Neural cell (in vitro differentiated cells): ENCODE measurements around the gene ZDHHC9.

Experiments
- EZH2 ChIP-seq: fragments of 200-600, 300-800 bp; shearing (Covaris generic), sonication (generic); IDR thresholded peaks from 2 replicates; pipeline ENCODE4 v1.6.1; 2014; ENCODE audit warnings: antibody characterized with exemption, low read length, borderline replicate concordance, mild to moderate bottlenecking; ENCODE audit not compliant: insufficient read depth, poor library complexity, severe bottlenecking
- POLR2AphosphoS5 ChIP-seq: IDR thresholded peaks from 2 replicates; pipeline ENCODE4 v1.6.1; 2012
- TAF1 ChIP-seq: IDR thresholded peaks from 2 replicates; pipeline ENCODE4 v1.6.1; 2012; ENCODE audit warnings: low read depth
- TF ChIP-seq, protein P1 (sequence below): fragments of 450-650 bp; IDR thresholded peaks from 2 replicates; pipeline ENCODE4 v1.5.1; 2014; ENCODE audit warnings: antibody characterized with exemption, mild to moderate bottlenecking, moderate library complexity; ENCODE audit not compliant: poor library complexity, severe bottlenecking

DNA sequence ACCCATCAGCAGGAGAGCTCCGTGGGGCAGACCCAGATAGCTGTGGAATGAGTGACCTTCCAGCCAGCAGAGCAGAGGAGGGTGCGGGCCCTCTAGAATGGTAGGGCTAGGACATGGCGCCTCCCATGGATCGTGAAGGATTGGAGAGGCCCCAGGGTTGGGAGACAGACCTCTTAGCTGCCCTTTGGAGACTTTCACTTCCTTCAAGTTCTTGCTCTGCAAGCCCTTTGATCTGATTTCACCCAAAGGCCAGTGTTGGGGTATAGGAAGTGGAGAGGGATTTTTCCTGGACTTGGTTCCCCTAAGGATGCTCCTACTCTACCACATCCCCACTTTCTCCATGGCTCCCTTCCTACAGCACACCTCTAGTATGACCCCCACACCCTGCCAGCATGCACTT lies 61.0 kb downstream of the ZDHHC9 start:
- TF ChIP-seq TAF1 (no peak), POLR2AphosphoS5 (no peak), EZH2 (no peak)
- TF ChIP-seq, protein P1, sequence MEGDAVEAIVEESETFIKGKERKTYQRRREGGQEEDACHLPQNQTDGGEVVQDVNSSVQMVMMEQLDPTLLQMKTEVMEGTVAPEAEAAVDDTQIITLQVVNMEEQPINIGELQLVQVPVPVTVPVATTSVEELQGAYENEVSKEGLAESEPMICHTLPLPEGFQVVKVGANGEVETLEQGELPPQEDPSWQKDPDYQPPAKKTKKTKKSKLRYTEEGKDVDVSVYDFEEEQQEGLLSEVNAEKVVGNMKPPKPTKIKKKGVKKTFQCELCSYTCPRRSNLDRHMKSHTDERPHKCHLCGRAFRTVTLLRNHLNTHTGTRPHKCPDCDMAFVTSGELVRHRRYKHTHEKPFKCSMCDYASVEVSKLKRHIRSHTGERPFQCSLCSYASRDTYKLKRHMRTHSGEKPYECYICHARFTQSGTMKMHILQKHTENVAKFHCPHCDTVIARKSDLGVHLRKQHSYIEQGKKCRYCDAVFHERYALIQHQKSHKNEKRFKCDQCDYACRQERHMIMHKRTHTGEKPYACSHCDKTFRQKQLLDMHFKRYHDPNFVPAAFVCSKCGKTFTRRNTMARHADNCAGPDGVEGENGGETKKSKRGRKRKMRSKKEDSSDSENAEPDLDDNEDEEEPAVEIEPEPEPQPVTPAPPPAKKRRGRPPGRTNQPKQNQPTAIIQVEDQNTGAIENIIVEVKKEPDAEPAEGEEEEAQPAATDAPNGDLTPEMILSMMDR, result no peak
